HT-29 (cell line): ENCODE results near the gene ASB4. TPM values are rescaled to one million over a fixed set of nuclear protein-coding genes. Genes with fewer than 3 reads are reported as not detected.
"Not testable (repeated sequence)": the region's sequence is repeated elsewhere in the genome, so short reads cannot be mapped to it uniquely, and the experiment has no call there.

ENCODE experiments used
- DNase-seq: peaks from one replicate; pipeline ENCODE4 v3.0.0-alpha.2; 2015; ENCODE audit warnings: low spot score
- total RNA-seq: library from RNA; depleted of rRNA; stranded (reverse); fragments of >200 nt; shearing (Covaris generic); gene quantifications from 2 replicates; pipeline ENCODE4 v1.2.3, GENCODE V29; 2014; rRNA removed

ASB4 gene
- total RNA-seq = 0.08 and 0.10 TPM in 2 replicates

- no peak for DNase-seq
These were observed at the start of gene ASB4 for GRCh38 chr7:95485391-95486123. TSS of gene ASB4 (plus strand) at chr7:95485943. CDS start at chr7:95485972, 29 bp downstream.

- DNase-seq = no peak
These were observed 49.3 kb upstream of the ASB4 start for GRCh38 chr7:95436407-95436806.

- no peak for DNase-seq
These were observed 45.2 kb upstream of the ASB4 start for GRCh38 chr7:95440394-95441038.

- peak; percentile 84 for DNase-seq
These were observed 44.5 kb upstream of the ASB4 start for GRCh38 chr7:95441042-95441823.

GRCh38 chr7:95444796-95445195 is 40.9 kb upstream of the ASB4 start:
- DNase-seq = no peak

GRCh38 chr7:95446618-95447017 is 39.1 kb upstream of the ASB4 start:
- no peak for DNase-seq

- no peak for DNase-seq
These were observed 31.2 kb upstream of the ASB4 start for GRCh38 chr7:95454438-95455045.

GRCh38 chr7:95457947-95458346 is 27.8 kb upstream of the ASB4 start:
- DNase-seq = no peak

- DNase-seq = not testable (repeated sequence)
These were observed 25.1 kb upstream of the ASB4 start for GRCh38 chr7:95460653-95461052.

- no peak for DNase-seq
These were observed 17.7 kb upstream of the ASB4 start for GRCh38 chr7:95467912-95468607.

GRCh38 chr7:95469187-95469586 is 16.6 kb upstream of the ASB4 start:
- no peak for DNase-seq

GRCh38 chr7:95469848-95470247 is 15.9 kb upstream of the ASB4 start:
- no peak for DNase-seq

- DNase-seq = peak; percentile 59
These were observed 15.3 kb upstream of the ASB4 start for GRCh38 chr7:95470452-95470851.

- DNase-seq = no peak
These were observed 14.7 kb upstream of the ASB4 start for GRCh38 chr7:95471071-95471470.

GRCh38 chr7:95472581-95473161 is 13.1 kb upstream of the ASB4 start:
- no peak for DNase-seq

GRCh38 chr7:95473276-95473985 is 12.3 kb upstream of the ASB4 start:
- no peak for DNase-seq

- DNase-seq = no peak
These were observed 9.5 kb upstream of the ASB4 start for GRCh38 chr7:95476072-95476847.

GRCh38 chr7:95476904-95477594 is 8.7 kb upstream of the ASB4 start:
- peak; percentile 86 for DNase-seq
